ENCODE results near the gene SLC38A10.

Gene SLC38A10

GRCh38 chr17:81222906-81223761 lies 72.0 kb downstream of the SLC38A10 start, which contains the start of gene CEP131:
Gene CEP131, minus strand, starts transcription at chr17:81222965. Its CDS starts 2,909 bp downstream, at chr17:81220056.
- DNase-seq: peak; percentile 99

GRCh38 chr17:81222620-81222905 lies 72.5 kb downstream of the SLC38A10 start:
- DNase-seq: no peak

- DNase-seq: no peak
Measured at GRCh38 chr17:81221842-81222619, 73.1 kb downstream of the SLC38A10 start.

GRCh38 chr17:81221371-81221841 lies 73.7 kb downstream of the SLC38A10 start:
- no peak for DNase-seq

- DNase-seq: no peak
Measured at GRCh38 chr17:81219476-81220180, 75.5 kb downstream of the SLC38A10 start.

- DNase-seq: no peak
Measured at GRCh38 chr17:81218991-81219390, 76.1 kb downstream of the SLC38A10 start.

GRCh38 chr17:81218459-81218858 lies 76.6 kb downstream of the SLC38A10 start:
- no peak for DNase-seq

GRCh38 chr17:81217491-81217890 lies 77.6 kb downstream of the SLC38A10 start:
- no peak for DNase-seq

- no peak for DNase-seq
Measured at GRCh38 chr17:81213978-81214377, 81.1 kb downstream of the SLC38A10 start.

GRCh38 chr17:81212365-81212764 lies 82.7 kb downstream of the SLC38A10 start:
- no peak for DNase-seq

- DNase-seq: no peak
Measured at GRCh38 chr17:81210868-81211267, 84.2 kb downstream of the SLC38A10 start.

GRCh38 chr17:81210466-81210865 lies 84.6 kb downstream of the SLC38A10 start:
- no peak for DNase-seq

GRCh38 chr17:81209141-81209540 lies 86.0 kb downstream of the SLC38A10 start:
- DNase-seq: no peak

GRCh38 chr17:81208651-81209050 lies 86.5 kb downstream of the SLC38A10 start:
- no peak for DNase-seq

- DNase-seq: no peak
Measured at GRCh38 chr17:81207610-81208581, 87.2 kb downstream of the SLC38A10 start.

- DNase-seq: no peak
Measured at GRCh38 chr17:81206657-81207056, 88.5 kb downstream of the SLC38A10 start.

- DNase-seq: no peak
Measured at GRCh38 chr17:81206166-81206565, 88.9 kb downstream of the SLC38A10 start.

GRCh38 chr17:81204578-81204977 lies 90.5 kb downstream of the SLC38A10 start:
- no peak for DNase-seq

- DNase-seq: no peak
Measured at GRCh38 chr17:81203136-81203535, 92.0 kb downstream of the SLC38A10 start.

GRCh38 chr17:81202318-81202717 lies 92.8 kb downstream of the SLC38A10 start:
- DNase-seq: no peak

- DNase-seq: peak; percentile 66 to 78
Measured at GRCh38 chr17:81200695-81201580, 94.2 kb downstream of the SLC38A10 start.
